ENCODE results near the gene LDHA.

LDHA gene

GRCh38 chr11:18394275-18394927 lies at the start of gene LDHA:
Gene LDHA (plus strand): TSS chr11:18394563. CDS start chr11:18396843, 2,280 bp downstream.
- peak; percentile 99 for DNase-seq (ENCODE audit: low spot score)

GRCh38 chr11:18347471-18348125 lies 46.8 kb upstream of the LDHA start:
- no peak for DNase-seq (ENCODE audit: low spot score)

- no peak for DNase-seq (ENCODE audit: low spot score)
Observed at GRCh38 chr11:18352581-18352980, 41.8 kb upstream of the LDHA start.

GRCh38 chr11:18358646-18359045 lies 35.7 kb upstream of the LDHA start:
- no peak for DNase-seq (ENCODE audit: low spot score)

- no peak for DNase-seq (ENCODE audit: low spot score)
Observed at GRCh38 chr11:18361154-18361553, 33.2 kb upstream of the LDHA start.

- DNase-seq (ENCODE audit: low spot score): no peak
Observed at GRCh38 chr11:18364495-18365073, 29.8 kb upstream of the LDHA start.

- DNase-seq (ENCODE audit: low spot score): no peak
Observed at GRCh38 chr11:18365741-18366140, 28.6 kb upstream of the LDHA start.

- DNase-seq (ENCODE audit: low spot score): no peak
Observed at GRCh38 chr11:18366286-18366685, 28.1 kb upstream of the LDHA start.

- DNase-seq (ENCODE audit: low spot score): no peak
Observed at GRCh38 chr11:18367431-18367830, 26.9 kb upstream of the LDHA start.

GRCh38 chr11:18368221-18368620 lies 26.1 kb upstream of the LDHA start:
- DNase-seq (ENCODE audit: low spot score): no peak

- DNase-seq (ENCODE audit: low spot score): no peak
Observed at GRCh38 chr11:18369398-18369797, 25.0 kb upstream of the LDHA start.

GRCh38 chr11:18371279-18371678 lies 23.1 kb upstream of the LDHA start:
- no peak for DNase-seq (ENCODE audit: low spot score)

- no peak for DNase-seq (ENCODE audit: low spot score)
Observed at GRCh38 chr11:18372201-18372600, 22.2 kb upstream of the LDHA start.

GRCh38 chr11:18374956-18375355 lies 19.4 kb upstream of the LDHA start:
- DNase-seq (ENCODE audit: low spot score): no peak

GRCh38 chr11:18375941-18376340 lies 18.4 kb upstream of the LDHA start:
- no peak for DNase-seq (ENCODE audit: low spot score)

- no peak for DNase-seq (ENCODE audit: low spot score)
Observed at GRCh38 chr11:18379201-18379600, 15.2 kb upstream of the LDHA start.

GRCh38 chr11:18383388-18384156 lies 10.8 kb upstream of the LDHA start:
- peak; percentile 84 for DNase-seq (ENCODE audit: low spot score)

GRCh38 chr11:18384157-18384641 lies 10.2 kb upstream of the LDHA start:
- peak; percentile 34 for DNase-seq (ENCODE audit: low spot score)

GRCh38 chr11:18390088-18390487 lies 4.3 kb upstream of the LDHA start:
- no peak for DNase-seq (ENCODE audit: low spot score)

GRCh38 chr11:18392434-18393321 lies 1.7 kb upstream of the LDHA start:
- DNase-seq (ENCODE audit: low spot score): no peak

GRCh38 chr11:18393581-18394274 lies 635 bp upstream of the LDHA start:
- peak; percentile 37 for DNase-seq (ENCODE audit: low spot score)
